Esophagus mucosa (tissue), 1 donor: ENCODE measurements around the gene SH3TC2. TPM values are rescaled to one million over a fixed set of nuclear protein-coding genes. Genes with fewer than 3 reads are reported as not detected.
A peak's percentile ranks its signal among the peaks of the same experiment; 100 is the strongest.

Experiments used
- ATAC-seq: fragments of 200-7000 bp; cut with Tn5 transposase; one replicate; pipeline ENCODE4 v1.9.1; 2020
- total RNA-seq: library from RNA; stranded (reverse); gene quantifications from one replicate; pipeline ENCODE4 v1.2.4, GENCODE V29; 2023
- donor health status: DM: yes; HTN: yes; CAD: no.

The SH3TC2 gene
- total RNA-seq, 1 donor from 2014 or later, result 3.4 TPM

- ATAC-seq, result no peak
Observed at GRCh38 chr5:149056616-149057165, 6.2 kb downstream of the SH3TC2 start.

- ATAC-seq, result no peak
Observed at GRCh38 chr5:149054416-149054815, 8.4 kb downstream of the SH3TC2 start.

- peak; percentile 83 for ATAC-seq
Observed at GRCh38 chr5:149053072-149053695, 9.7 kb downstream of the SH3TC2 start.

- no peak for ATAC-seq
Observed at GRCh38 chr5:149049371-149049781, 13.5 kb downstream of the SH3TC2 start.

GRCh38 chr5:149048811-149049210 is 14.1 kb downstream of the SH3TC2 start:
- no peak for ATAC-seq

GRCh38 chr5:149047462-149047861 is 15.4 kb downstream of the SH3TC2 start:
- no peak for ATAC-seq

GRCh38 chr5:149046196-149046829 is 16.5 kb downstream of the SH3TC2 start:
- no peak for ATAC-seq

- ATAC-seq, result no peak
Observed at GRCh38 chr5:149045089-149045460, 17.8 kb downstream of the SH3TC2 start.

- no peak for ATAC-seq
Observed at GRCh38 chr5:149044453-149045088, 18.3 kb downstream of the SH3TC2 start.

GRCh38 chr5:149043641-149044040 is 19.2 kb downstream of the SH3TC2 start:
- ATAC-seq, result no peak

GRCh38 chr5:149042865-149043264 is 20.0 kb downstream of the SH3TC2 start:
- no peak for ATAC-seq

- no peak for ATAC-seq
Observed at GRCh38 chr5:149041242-149041641, 21.6 kb downstream of the SH3TC2 start.

- ATAC-seq, result no peak
Observed at GRCh38 chr5:149040421-149040820, 22.4 kb downstream of the SH3TC2 start.

GRCh38 chr5:149039506-149039905 is 23.4 kb downstream of the SH3TC2 start:
- ATAC-seq, result no peak

GRCh38 chr5:149038336-149039080 is 24.4 kb downstream of the SH3TC2 start:
- ATAC-seq, result no peak

- no peak for ATAC-seq
Observed at GRCh38 chr5:149037817-149038216, 25.0 kb downstream of the SH3TC2 start.

- ATAC-seq, result peak; percentile 47
Observed at GRCh38 chr5:149036970-149037369, 25.9 kb downstream of the SH3TC2 start.

- ATAC-seq, result no peak
Observed at GRCh38 chr5:149036168-149036567, 26.7 kb downstream of the SH3TC2 start.

GRCh38 chr5:149035372-149035790 is 27.5 kb downstream of the SH3TC2 start:
- peak; percentile 85 for ATAC-seq

- no peak for ATAC-seq
Observed at GRCh38 chr5:149030838-149031397, 31.9 kb downstream of the SH3TC2 start.

GRCh38 chr5:149030392-149030791 is 32.5 kb downstream of the SH3TC2 start:
- ATAC-seq, result peak; percentile 38

- no peak for ATAC-seq
Observed at GRCh38 chr5:149028984-149029383, 33.9 kb downstream of the SH3TC2 start.

- peak; percentile 26 for ATAC-seq
Observed at GRCh38 chr5:149028161-149028560, 34.7 kb downstream of the SH3TC2 start.
